Panc1 (cell line): ENCODE measurements around the gene L3MBTL3. TPM values are rescaled to one million over a fixed set of nuclear protein-coding genes. Genes with fewer than 3 reads are reported as not detected.
"Not testable (repeated sequence)": the region's sequence is repeated elsewhere in the genome, so short reads cannot be mapped to it uniquely, and the experiment has no call there.

Experiments
- ATAC-seq: fragments of 200-7000 bp; cut with Tn5 transposase; 2 replicates; pipeline ENCODE4 v1.9.1; 2020; ENCODE audit warnings: mild to moderate bottlenecking, moderate library complexity
- BruUV-seq: library from RNA; stranded (reverse); fragments of 400-500 nt; replicated peaks from 2 replicates; lab custom pipeline; 2021; lab: Mats Ljungman, UMichigan
- CTCF ChIA-PET: fragments of 300-600 bp; sonication (Branson Sonifier 250); formaldehyde crosslinking; loops from one replicate; lab custom pipeline; 2022; ENCODE audit warnings: antibody characterized with exemption; lab: Charles Lee
- POLR2A ChIA-PET: fragments of 300-600 bp; sonication (Branson Sonifier 250); formaldehyde crosslinking; loops from one replicate; lab custom pipeline; 2022; ENCODE audit warnings: antibody characterized with exemption; lab: Charles Lee
- DNase-seq: peaks from one replicate; pipeline ENCODE4 v3.0.0-alpha.2; 2010; ENCODE audit warnings: low read depth, low spot score
- H3K27ac ChIP-seq: 2 replicates; pipeline ENCODE4 v1.5.1; 2011; ENCODE audit warnings: mild to moderate bottlenecking, low read length, inconsistent platforms
- H3K27me3 ChIP-seq: fragments of 200-500 bp; sonication (Bioruptor generic); 2 replicates; pipeline ENCODE4 v1.6.0; 2014; ENCODE audit warnings: low read length, inconsistent platforms; ENCODE audit not compliant: control insufficient read depth, insufficient read depth
- H3K36me3 ChIP-seq: fragments of 200-500 bp; sonication (Bioruptor generic); 2 replicates; pipeline ENCODE4 v1.5.1; 2014; ENCODE audit warnings: inconsistent platforms, mild to moderate bottlenecking, low read length, moderate library complexity; ENCODE audit not compliant: control insufficient read depth, insufficient read depth
- H3K4me1 ChIP-seq: 2 replicates; pipeline ENCODE4 v1.5.1; 2011; ENCODE audit warnings: inconsistent platforms, mild to moderate bottlenecking, low read length, moderate library complexity; ENCODE audit not compliant: control insufficient read depth, insufficient read depth
- H3K4me3 ChIP-seq, 2 experiments: 2 replicates each; pipeline ENCODE4 v1.5.1; 2011 to 2012; ENCODE audit warnings: low read depth in 2 of 2, low read length in 2 of 2, mild to moderate bottlenecking in 2 of 2, inconsistent platforms in 1 of 2, moderate library complexity in 1 of 2
- H3K9me3 ChIP-seq: fragments of 200-500 bp; sonication (Bioruptor generic); 2 replicates; pipeline ENCODE4 v1.5.1; 2014; ENCODE audit warnings: low read depth, mild to moderate bottlenecking, inconsistent platforms, low read length, moderate library complexity; ENCODE audit not compliant: control insufficient read depth, insufficient read depth
- CTCF ChIP-seq: fragments of 450-650 bp; IDR thresholded peaks from 2 replicates; pipeline ENCODE4 v1.5.1; 2017; ENCODE audit warnings: mild to moderate bottlenecking
- POLR2AphosphoS5 ChIP-seq: IDR thresholded peaks from 2 replicates; pipeline ENCODE4 v1.6.1; 2012; ENCODE audit warnings: mild to moderate bottlenecking, low read depth, low read length, moderate library complexity
- REST ChIP-seq, 2 experiments: IDR thresholded peaks; 2 replicates each; pipeline ENCODE4 v1.6.1; 2011 to 2012; ENCODE audit warnings: low read depth in 2 of 2, control low read depth in 1 of 2, low read length in 1 of 2, mild to moderate bottlenecking in 1 of 2, moderate library complexity in 1 of 2; ENCODE audit not compliant: insufficient read depth in 1 of 2
- SIN3A ChIP-seq: IDR thresholded peaks from 2 replicates; pipeline ENCODE4 v1.6.1; 2012; ENCODE audit warnings: low read depth, mild to moderate bottlenecking, low read length, moderate library complexity, borderline replicate concordance; ENCODE audit not compliant: insufficient read depth
- TCF7L2 ChIP-seq: IDR thresholded peaks from 2 replicates; pipeline ENCODE4 v1.6.1; 2011; ENCODE audit warnings: mild to moderate bottlenecking, low read depth, low read length, inconsistent platforms
- in situ Hi-C: cut with HindIII; loops from 2 replicates; pipeline ENCODE4 v1.10.0; 2016; ENCODE audit warnings: low sequenced_read_pairs, low pct_unique_long_range_greater_than_20kb
- intact Hi-C: fragments of 100-400 bp; cut with micrococcal nuclease; formaldehyde crosslinking; loops from one replicate; pipeline ENCODE4 v1.10.0; 2022; ENCODE audit not compliant: unreplicated experiment
- total RNA-seq: library from RNA; stranded (reverse); gene quantifications from one replicate; pipeline ENCODE4 v1.2.1, GENCODE V29; 2021; ENCODE audit not compliant: unreplicated experiment

The L3MBTL3 gene
- total RNA-seq, 1 experiment from 2014 or later = 4.2 TPM

GRCh38 chr6:130147111-130147510, 128.7 kb downstream of the L3MBTL3 start:
- Histone ChIP-seq H3K9me3 (no peaks in the 10 kb centered on the region), H3K27me3 (no peaks in the 10 kb centered on the region), H3K4me3 (no peak overlapping the region), H3K4me1 (no peaks in the 10 kb centered on the region), H3K27ac (no peak overlapping the region), H3K36me3 (no peaks in the 10 kb centered on the region)
- in situ Hi-C loops = no loop called here
- BruUV-seq = no TSS peak
- ATAC-seq (no peak), DNase-seq (no peak)
- POLR2A ChIA-PET = interaction anchor here (0.7 kb wide), 1 partner anchor 602 kb away, joined by 3 read pairs; no protein-coding TSS in a partner anchor
- TF ChIP-seq SIN3A = no peak
- no peak for TF ChIP-seq TCF7L2
- no peak for TF ChIP-seq POLR2AphosphoS5
- no peak for TF ChIP-seq CTCF
- TF ChIP-seq REST (IDR thresholded peaks at IDR 0.05; ENCODE audit: insufficient read depth in 1 of 2, low read depth in 2 of 2, low read length in 1 of 2) = no peak
- CTCF ChIA-PET = no interaction called here
- intact Hi-C loops = no loop called here

GRCh38 chr6:130148181-130148580, 129.8 kb downstream of the L3MBTL3 start:
- intact Hi-C loops (no loop called here), in situ Hi-C loops (no loop called here)
- peak; percentile 32 for TF ChIP-seq CTCF
- no peak for TF ChIP-seq REST (IDR thresholded peaks at IDR 0.05; ENCODE audit: insufficient read depth in 1 of 2, low read depth in 2 of 2, low read length in 1 of 2)
- no peaks in the 10 kb centered on the region for H3K4me1 ChIP-seq
- no peaks in the 10 kb centered on the region for H3K36me3 ChIP-seq
- no peak for DNase-seq
- H3K4me3 ChIP-seq = no peak overlapping the region
- ChIA-PET POLR2A (no interaction called here), CTCF (no interaction called here)
- H3K9me3 ChIP-seq = no peaks in the 10 kb centered on the region
- no peak for ATAC-seq
- no TSS peak for BruUV-seq
- no peaks in the 10 kb centered on the region for H3K27me3 ChIP-seq
- H3K27ac ChIP-seq = no peak overlapping the region

- CTCF ChIA-PET, H3K4me1 ChIP-seq, H3K36me3 ChIP-seq, in situ Hi-C loops, DNase-seq, H3K4me3 ChIP-seq, ATAC-seq, H3K27me3 ChIP-seq, intact Hi-C loops, H3K9me3 ChIP-seq, POLR2A ChIA-PET, H3K27ac ChIP-seq, BruUV-seq: not testable (repeated sequence)
Measured at GRCh38 chr6:130149016-130149415, 130.6 kb downstream of the L3MBTL3 start.
